MM.1S (cell line): Measurements from ENCODE around the gene GJA9.

ENCODE experiments used
- DNase-seq: peaks from one replicate; pipeline ENCODE4 v3.0.0-alpha.2; 2015
- H2AFZ ChIP-seq: fragments of 300-600 bp; sonication (generic); 2 replicates; pipeline ENCODE4 v1.6.0; 2016; ENCODE audit warnings: antibody characterized with exemption, low read length
- H3F3A ChIP-seq: fragments of 300-600 bp; sonication (generic); 2 replicates; pipeline ENCODE4 v1.6.1; 2016; ENCODE audit warnings: mild to moderate bottlenecking, antibody characterized with exemption, low read length, moderate library complexity, mixed read lengths; ENCODE audit not compliant: insufficient read depth
- H3K27ac ChIP-seq: fragments of 300-600 bp; sonication (generic); 2 replicates; pipeline ENCODE4 v1.5.1; 2016; ENCODE audit warnings: mild to moderate bottlenecking, low read length
- H3K27me3 ChIP-seq: fragments of 300-600 bp; sonication (generic); replicated peaks from 2 replicates; pipeline ENCODE4 v1.6.0; 2016; ENCODE audit warnings: low read length; ENCODE audit not compliant: insufficient read depth
- H3K36me3 ChIP-seq: fragments of 300-600 bp; sonication (generic); replicated peaks from 2 replicates; pipeline ENCODE4 v1.6.1; 2016; ENCODE audit warnings: mild to moderate bottlenecking, low read length, mixed read lengths; ENCODE audit not compliant: insufficient read depth
- H3K4me1 ChIP-seq: fragments of 300-600 bp; sonication (generic); 2 replicates; pipeline ENCODE4 v1.6.1; 2016; ENCODE audit warnings: low read length, mixed read lengths
- H3K4me2 ChIP-seq: fragments of 300-600 bp; sonication (generic); 2 replicates; pipeline ENCODE4 v1.6.0; 2016; ENCODE audit warnings: low read depth, low read length
- H3K4me3 ChIP-seq: fragments of 300-600 bp; sonication (generic); 2 replicates; pipeline ENCODE4 v1.5.1; 2016; ENCODE audit warnings: low read length, mixed read lengths
- H3K79me2 ChIP-seq: fragments of 300-600 bp; sonication (generic); 2 replicates; pipeline ENCODE4 v1.6.1; 2016; ENCODE audit warnings: mixed run types, low read length, mixed read lengths
- H3K9ac ChIP-seq: fragments of 300-600 bp; sonication (generic); 2 replicates; pipeline ENCODE4 v1.6.1; 2016; ENCODE audit warnings: low read length, mixed read lengths
- H3K9me2 ChIP-seq: fragments of 300-600 bp; sonication (generic); replicated peaks from 2 replicates; pipeline ENCODE4 v1.6.1; 2016; ENCODE audit warnings: mild to moderate bottlenecking, low read length, mixed read lengths; ENCODE audit not compliant: insufficient read depth
- H3K9me3 ChIP-seq: fragments of 300-600 bp; sonication (generic); replicated peaks from 2 replicates; pipeline ENCODE4 v1.6.1; 2016; ENCODE audit warnings: mild to moderate bottlenecking, low read length, mixed read lengths; ENCODE audit not compliant: insufficient read depth
- H4K20me1 ChIP-seq: fragments of 300-600 bp; sonication (generic); 2 replicates; pipeline ENCODE4 v1.6.1; 2016; ENCODE audit warnings: mild to moderate bottlenecking, low read length, moderate library complexity, mixed read lengths; ENCODE audit not compliant: insufficient read depth
- EZH2 ChIP-seq: fragments of 300-600 bp; sonication (generic); optimal IDR thresholded peaks from 2 replicates; pipeline ENCODE3; 2017; ENCODE audit warnings: low read depth, mild to moderate bottlenecking, antibody characterized with exemption, low read length, mixed read lengths
- EZH2phosphoT487 ChIP-seq: fragments of 300-600 bp; sonication (generic); IDR thresholded peaks from 2 replicates; pipeline ENCODE4 v1.6.1; 2018; ENCODE audit warnings: antibody characterized with exemption, low read length
- TF ChIP-seq, protein P1 (sequence below): fragments of 300-600 bp; sonication (generic); IDR thresholded peaks from 2 replicates; pipeline ENCODE4 v1.5.1; 2016; ENCODE audit warnings: antibody characterized with exemption, low read length, mixed read lengths

The GJA9 gene

GRCh38 chr1:38873027-38873969 lies 8.1 kb downstream of the GJA9 start, which contains the start of gene MYCBP:
MYCBP (minus strand) TSS chr1:38873348; CDS start chr1:38873305, 43 bp downstream.
- peak within 1 kb of the TSS; percentile 78 for H3K9ac ChIP-seq
- no peaks in the 10 kb centered on the region for H3K9me2 ChIP-seq
- no peak for TF ChIP-seq EZH2phosphoT487
- TF ChIP-seq, protein P1, sequence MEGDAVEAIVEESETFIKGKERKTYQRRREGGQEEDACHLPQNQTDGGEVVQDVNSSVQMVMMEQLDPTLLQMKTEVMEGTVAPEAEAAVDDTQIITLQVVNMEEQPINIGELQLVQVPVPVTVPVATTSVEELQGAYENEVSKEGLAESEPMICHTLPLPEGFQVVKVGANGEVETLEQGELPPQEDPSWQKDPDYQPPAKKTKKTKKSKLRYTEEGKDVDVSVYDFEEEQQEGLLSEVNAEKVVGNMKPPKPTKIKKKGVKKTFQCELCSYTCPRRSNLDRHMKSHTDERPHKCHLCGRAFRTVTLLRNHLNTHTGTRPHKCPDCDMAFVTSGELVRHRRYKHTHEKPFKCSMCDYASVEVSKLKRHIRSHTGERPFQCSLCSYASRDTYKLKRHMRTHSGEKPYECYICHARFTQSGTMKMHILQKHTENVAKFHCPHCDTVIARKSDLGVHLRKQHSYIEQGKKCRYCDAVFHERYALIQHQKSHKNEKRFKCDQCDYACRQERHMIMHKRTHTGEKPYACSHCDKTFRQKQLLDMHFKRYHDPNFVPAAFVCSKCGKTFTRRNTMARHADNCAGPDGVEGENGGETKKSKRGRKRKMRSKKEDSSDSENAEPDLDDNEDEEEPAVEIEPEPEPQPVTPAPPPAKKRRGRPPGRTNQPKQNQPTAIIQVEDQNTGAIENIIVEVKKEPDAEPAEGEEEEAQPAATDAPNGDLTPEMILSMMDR: no peak
- TF ChIP-seq EZH2: no peak
- no peaks in the 10 kb centered on the region for H3K36me3 ChIP-seq
- H4K20me1 ChIP-seq: no peaks in the 10 kb centered on the region
- H3K79me2 ChIP-seq: peaks cover 31% of the 10 kb centered on the region
- H3K9me3 ChIP-seq: no peaks in the 10 kb centered on the region
- H3K27me3 ChIP-seq: no peaks in the 10 kb centered on the region
- H3K27ac ChIP-seq: peak within 1 kb of the TSS; percentile 29; the same call in 1 of the 2 replicates
- peaks cover 19% of the 10 kb centered on the region for H3F3A ChIP-seq
- H2AFZ ChIP-seq: peak within 1 kb of the TSS; percentile 79
- DNase-seq: peak; percentile 96
- peaks cover 15% of the 10 kb centered on the region for H3K4me1 ChIP-seq
- H3K4me3 ChIP-seq: peak within 1 kb of the TSS; percentile 94
- H3K4me2 ChIP-seq: peak within 1 kb of the TSS; percentile 79

DNA sequence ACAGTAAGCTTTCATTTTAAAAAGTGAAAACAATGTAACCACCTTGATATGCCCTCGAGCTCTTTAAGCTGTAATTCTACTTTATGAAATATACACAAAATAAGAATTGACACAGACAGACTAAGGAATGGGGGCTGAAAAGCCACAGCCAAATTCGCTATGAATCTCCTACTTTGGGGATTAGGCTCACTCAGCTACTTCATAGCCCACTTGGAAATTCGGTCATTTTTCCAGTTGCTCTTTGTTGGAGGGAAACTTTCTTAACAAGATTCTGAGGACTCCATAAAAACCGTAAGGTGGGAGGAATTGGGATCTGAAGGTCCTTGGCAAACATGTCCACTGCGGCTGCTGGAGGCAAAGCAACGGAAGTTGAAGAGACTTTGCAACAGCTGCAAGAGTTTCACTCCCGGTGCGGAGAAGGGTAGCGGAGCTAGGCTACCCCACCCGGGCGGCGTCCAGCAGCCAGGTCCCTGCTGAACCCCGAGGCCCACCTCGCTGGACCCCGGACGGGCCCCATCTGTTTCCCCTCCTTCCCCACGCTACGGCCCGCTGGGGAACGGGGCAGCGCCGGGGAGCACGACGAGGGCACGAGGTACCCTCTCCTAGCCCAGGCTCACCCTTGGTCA lies 8.9 kb downstream of the GJA9 start:
- TF ChIP-seq EZH2phosphoT487 (no peak), EZH2 (no peak)
- TF ChIP-seq, protein P1: no peak
- peak; percentile 66 for DNase-seq
- peaks cover 39% of the 10 kb centered on the region for H3K79me2 ChIP-seq
- H3K4me2 ChIP-seq: peak overlapping the region; percentile 79
- H2AFZ ChIP-seq: peak overlapping the region; percentile 71
- no peaks in the 10 kb centered on the region for H3K27me3 ChIP-seq
- H3K27ac ChIP-seq: peak overlapping the region; percentile 9; the same call in 1 of the 2 replicates
- peak overlapping the region; percentile 94 for H3K4me3 ChIP-seq
- peaks cover 20% of the 10 kb centered on the region for H3K4me1 ChIP-seq
- no peaks in the 10 kb centered on the region for H3K9me3 ChIP-seq
- no peaks in the 10 kb centered on the region for H3K36me3 ChIP-seq
- H3K9me2 ChIP-seq: no peaks in the 10 kb centered on the region
- peak overlapping the region; percentile 78 for H3K9ac ChIP-seq
- H3F3A ChIP-seq: peaks cover 20% of the 10 kb centered on the region
- no peaks in the 10 kb centered on the region for H4K20me1 ChIP-seq

DNA sequence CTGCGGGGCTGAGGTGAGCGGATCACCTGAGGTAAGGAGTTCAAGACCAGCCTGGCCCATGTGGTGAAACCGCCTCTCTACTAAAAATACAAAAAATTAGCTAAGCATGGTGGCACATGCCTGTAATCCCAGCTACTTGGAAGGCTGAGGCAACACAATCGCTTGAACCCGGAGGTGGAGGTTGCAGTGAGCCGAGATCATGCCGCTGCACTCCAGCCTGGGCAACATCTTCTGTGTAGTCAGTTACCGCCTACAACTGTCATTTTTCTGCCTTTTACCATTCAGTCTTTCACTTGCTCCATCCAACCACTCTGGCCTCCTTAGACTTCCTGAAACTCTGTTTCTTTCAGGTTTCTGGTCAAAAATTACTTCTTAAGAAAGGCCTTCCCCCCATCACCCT lies 10.4 kb downstream of the GJA9 start:
- Histone ChIP-seq H3K27me3 (no peaks in the 10 kb centered on the region), H3K27ac (no peak overlapping the region), H3K4me3 (no peak overlapping the region), H3K79me2 (peaks cover 47% of the 10 kb centered on the region), H3K9me3 (no peaks in the 10 kb centered on the region), H2AFZ (no peak overlapping the region), H3F3A (peaks cover 20% of the 10 kb centered on the region), H3K9ac (no peak overlapping the region), H4K20me1 (no peaks in the 10 kb centered on the region), H3K9me2 (no peaks in the 10 kb centered on the region), H3K4me2 (no peak overlapping the region), H3K4me1 (peaks cover 20% of the 10 kb centered on the region), H3K36me3 (no peaks in the 10 kb centered on the region; the same call in 1 of the 2 replicates)
- no peak for TF ChIP-seq EZH2phosphoT487
- no peak for TF ChIP-seq EZH2
- TF ChIP-seq, protein P1: no peak
- DNase-seq: no peak
